ENCODE results near the gene TREM1. TPM values are rescaled to one million over a fixed set of nuclear protein-coding genes. Genes with fewer than 3 reads are reported as not detected.

Gene TREM1
- total RNA-seq, result not detected

GRCh38 chr6:41286544-41287346 is at the start of gene TREM1:
TREM1 (minus strand) TSS chr6:41286682; CDS start chr6:41286655, 27 bp downstream.

GRCh38 chr6:41335296-41335695 is 48.8 kb upstream of the TREM1 start, which contains the start of gene NCR2:
NCR2 (plus strand) TSS chr6:41335608; CDS start chr6:41335877, 269 bp downstream.

GRCh38 chr6:41228096-41228495 is 58.4 kb downstream of the TREM1 start, which contains the start of gene TREML4:
TREML4 (plus strand) TSS chr6:41228349; CDS start chr6:41228428, 79 bp downstream.

Small RNA genes lying within 50 kb of the gene (small RNA-seq; reads per million reads assigned to genes)
- gene AL391903.2, result not detected
- not detected for gene AL391903.3
- gene RNA5SP207, result 0.26 reads per million, percentile 9 among the genes with 10 or more reads in this experiment
- gene RNU6-643P, result not detected

Other genes with a start within 250 kb of the TREM1 start
- gene UNC5CL, start 247.5 kb downstream of the TREM1 start, total RNA-seq, result 0.23 TPM
- gene TSPO2, start 244.2 kb downstream of the TREM1 start, total RNA-seq, result not detected
- not detected for gene APOBEC2, start 233.5 kb downstream of the TREM1 start, total RNA-seq
- 16.1 TPM for gene OARD1, start 214.3 kb downstream of the TREM1 start, total RNA-seq
- gene NFYA, start 213.7 kb downstream of the TREM1 start, total RNA-seq, result 36.2 TPM
- not detected for gene TREML1, start 132.3 kb downstream of the TREM1 start, total RNA-seq
- gene TREM2, start 123.6 kb downstream of the TREM1 start, total RNA-seq, result 8.5 TPM
- gene TREML2, start 85.5 kb downstream of the TREM1 start, total RNA-seq, result not detected
- gene TREML4, start 58.3 kb downstream of the TREM1 start, total RNA-seq, result not detected
- gene NCR2, start 48.9 kb upstream of the TREM1 start, total RNA-seq, result not detected

Data from diencephalon (tissue), 1 donor.